Measurements from ENCODE around the gene CIB1. TPM values are rescaled to one million over a fixed set of nuclear protein-coding genes. Genes with fewer than 3 reads are reported as not detected.

Gene CIB1
- total RNA-seq, 1 experiment from 2014 or later, result 30.1 TPM

- H3K4me1 ChIP-seq (replicated peaks), result peaks cover 8% of the 10 kb centered on the region
- H3K27ac ChIP-seq, result no peak overlapping the region
- DNase-seq (ENCODE audit: low read depth in 1 of 2, low spot score in 2 of 2), result no peak
- no peaks in the 10 kb centered on the region for H3K9me3 ChIP-seq (replicated peaks)
- no peaks in the 10 kb centered on the region for H3K27me3 ChIP-seq (replicated peaks)
- H3K36me3 ChIP-seq, result peaks cover 4% of the 10 kb centered on the region
- H3K4me3 ChIP-seq, result no peak overlapping the region
Observed at GRCh38 chr15:90217671-90218394, 15.9 kb downstream of the CIB1 start.

- no peaks in the 10 kb centered on the region; the same call in none of the 2 replicates for H3K36me3 ChIP-seq
- no peaks in the 10 kb centered on the region for H3K9me3 ChIP-seq (replicated peaks)
- no peak overlapping the region for H3K4me3 ChIP-seq
- no peak for DNase-seq (ENCODE audit: low read depth in 1 of 2, low spot score in 2 of 2)
- peaks cover 18% of the 10 kb centered on the region for H3K4me1 ChIP-seq (replicated peaks)
- no peak overlapping the region for H3K27ac ChIP-seq
- H3K27me3 ChIP-seq (replicated peaks), result no peaks in the 10 kb centered on the region
Observed at GRCh38 chr15:90214553-90215196, 19.1 kb downstream of the CIB1 start.

GRCh38 chr15:90213818-90214204 lies 19.9 kb downstream of the CIB1 start:
- DNase-seq (ENCODE audit: low read depth in 1 of 2, low spot score in 2 of 2), result no peak
- Histone ChIP-seq H3K27me3 (replicated peaks) (no peaks in the 10 kb centered on the region), H3K27ac (no peak overlapping the region), H3K36me3 (no peaks in the 10 kb centered on the region; the same call in 1 of the 2 replicates), H3K9me3 (replicated peaks) (no peaks in the 10 kb centered on the region), H3K4me1 (replicated peaks) (peaks cover 18% of the 10 kb centered on the region), H3K4me3 (no peak overlapping the region)

- Histone ChIP-seq H3K27me3 (replicated peaks) (no peaks in the 10 kb centered on the region), H3K9me3 (replicated peaks) (no peaks in the 10 kb centered on the region), H3K27ac (no peak overlapping the region), H3K36me3 (no peaks in the 10 kb centered on the region; the same call in 1 of the 2 replicates), H3K4me3 (no peak overlapping the region), H3K4me1 (replicated peaks) (peaks cover 18% of the 10 kb centered on the region)
- DNase-seq (ENCODE audit: low read depth in 1 of 2, low spot score in 2 of 2), result no peak
Observed at GRCh38 chr15:90213122-90213817, 20.5 kb downstream of the CIB1 start.

GRCh38 chr15:90212221-90213098 lies 21.3 kb downstream of the CIB1 start:
- Histone ChIP-seq H3K36me3 (no peaks in the 10 kb centered on the region; the same call in 1 of the 2 replicates), H3K9me3 (replicated peaks) (no peaks in the 10 kb centered on the region), H3K27ac (no peak overlapping the region), H3K4me1 (replicated peaks) (peaks cover 18% of the 10 kb centered on the region), H3K27me3 (replicated peaks) (no peaks in the 10 kb centered on the region), H3K4me3 (no peak overlapping the region)
- no peak for DNase-seq (ENCODE audit: low read depth in 1 of 2, low spot score in 2 of 2)

GRCh38 chr15:90211440-90212143 lies 22.1 kb downstream of the CIB1 start:
- no peaks in the 10 kb centered on the region for H3K27me3 ChIP-seq (replicated peaks)
- peak overlapping the region; percentile 69 for H3K27ac ChIP-seq
- peaks cover 18% of the 10 kb centered on the region for H3K4me1 ChIP-seq (replicated peaks)
- H3K4me3 ChIP-seq, result no peak overlapping the region
- peak in 1 of 2 experiments; percentile 76 for DNase-seq (ENCODE audit: low read depth in 1 of 2, low spot score in 2 of 2)
- no peaks in the 10 kb centered on the region for H3K36me3 ChIP-seq
- no peaks in the 10 kb centered on the region for H3K9me3 ChIP-seq (replicated peaks)

- peaks cover 18% of the 10 kb centered on the region for H3K4me1 ChIP-seq (replicated peaks)
- H3K4me3 ChIP-seq, result no peak overlapping the region
- peak overlapping the region; percentile 69; the same call in 1 of the 2 replicates for H3K27ac ChIP-seq
- no peaks in the 10 kb centered on the region for H3K27me3 ChIP-seq (replicated peaks)
- H3K36me3 ChIP-seq, result no peaks in the 10 kb centered on the region
- no peak for DNase-seq (ENCODE audit: low read depth in 1 of 2, low spot score in 2 of 2)
- H3K9me3 ChIP-seq (replicated peaks), result no peaks in the 10 kb centered on the region
Observed at GRCh38 chr15:90211009-90211408, 22.7 kb downstream of the CIB1 start.

GRCh38 chr15:90210593-90210992 lies 23.1 kb downstream of the CIB1 start:
- Histone ChIP-seq H3K36me3 (no peaks in the 10 kb centered on the region), H3K27me3 (replicated peaks) (no peaks in the 10 kb centered on the region), H3K4me3 (no peak overlapping the region), H3K9me3 (replicated peaks) (no peaks in the 10 kb centered on the region), H3K27ac (no peak overlapping the region), H3K4me1 (replicated peaks) (peaks cover 18% of the 10 kb centered on the region)
- no peak for DNase-seq (ENCODE audit: low read depth in 1 of 2, low spot score in 2 of 2)

- H3K4me3 ChIP-seq, result no peak overlapping the region
- no peak overlapping the region for H3K27ac ChIP-seq
- H3K9me3 ChIP-seq (replicated peaks), result no peaks in the 10 kb centered on the region
- H3K4me1 ChIP-seq (replicated peaks), result peaks cover 18% of the 10 kb centered on the region
- H3K27me3 ChIP-seq (replicated peaks), result no peaks in the 10 kb centered on the region
- no peak for DNase-seq (ENCODE audit: low read depth in 1 of 2, low spot score in 2 of 2)
- H3K36me3 ChIP-seq, result no peaks in the 10 kb centered on the region
Observed at GRCh38 chr15:90209591-90209990, 24.1 kb downstream of the CIB1 start.

GRCh38 chr15:90208356-90208755 lies 25.4 kb downstream of the CIB1 start:
- Histone ChIP-seq H3K27ac (no peak overlapping the region), H3K9me3 (replicated peaks) (no peaks in the 10 kb centered on the region), H3K4me1 (replicated peaks) (peaks cover 22% of the 10 kb centered on the region), H3K27me3 (replicated peaks) (no peaks in the 10 kb centered on the region), H3K4me3 (no peak overlapping the region), H3K36me3 (no peaks in the 10 kb centered on the region)
- no peak for DNase-seq (ENCODE audit: low read depth in 1 of 2, low spot score in 2 of 2)

GRCh38 chr15:90207252-90207651 lies 26.5 kb downstream of the CIB1 start:
- no peaks in the 10 kb centered on the region for H3K9me3 ChIP-seq (replicated peaks)
- DNase-seq (ENCODE audit: low read depth in 1 of 2, low spot score in 2 of 2), result no peak
- H3K4me3 ChIP-seq, result no peak overlapping the region
- peaks cover 19% of the 10 kb centered on the region for H3K4me1 ChIP-seq (replicated peaks)
- no peak overlapping the region for H3K27ac ChIP-seq
- H3K36me3 ChIP-seq, result no peaks in the 10 kb centered on the region
- H3K27me3 ChIP-seq (replicated peaks), result no peaks in the 10 kb centered on the region

GRCh38 chr15:90205886-90206285 lies 27.9 kb downstream of the CIB1 start:
- Histone ChIP-seq H3K36me3 (peaks cover 5% of the 10 kb centered on the region; the same call in 1 of the 2 replicates), H3K4me3 (no peak overlapping the region), H3K27ac (no peak overlapping the region), H3K9me3 (replicated peaks) (no peaks in the 10 kb centered on the region), H3K27me3 (replicated peaks) (no peaks in the 10 kb centered on the region), H3K4me1 (replicated peaks) (peaks cover 15% of the 10 kb centered on the region)
- no peak for DNase-seq (ENCODE audit: low read depth in 1 of 2, low spot score in 2 of 2)

Measured in SJSA1 (cell line).